Prostate gland (tissue), 2 donors: ENCODE results near the gene ADAM11.

Experiments
- CTCF ChIP-seq, 4 experiments: fragments of 200-600 bp in 2 of 4; fragments of 450-650 bp in 2 of 4; sonication (generic) in 2 of 4; IDR thresholded peaks; 1 replicate in 3 of 4; 2 replicates in 1 of 4; pipeline ENCODE4 v1.5.1; 2016 to 2019; ENCODE audit warnings: antibody characterized with exemption in 4 of 4, mild to moderate bottlenecking in 2 of 4, moderate library complexity in 2 of 4
- POLR2A ChIP-seq: fragments of 450-650 bp; IDR thresholded peaks from one replicate; pipeline ENCODE4 v1.6.1; 2016; ENCODE audit warnings: antibody characterized with exemption, mild to moderate bottlenecking
- POLR2AphosphoS5 ChIP-seq: sonication (generic); formaldehyde crosslinking; IDR thresholded peaks from one replicate; pipeline ENCODE4 v1.6.1; 2017; ENCODE audit warnings: antibody characterized with exemption

GRCh38 chr17:44769230-44769629 lies 10.4 kb downstream of the ADAM11 start:
- no peak for TF ChIP-seq CTCF (IDR thresholded peaks at IDR 0.05)
- TF ChIP-seq POLR2A: no peak
- no peak for TF ChIP-seq POLR2AphosphoS5
